ENCODE measurements around the gene PRR20A.

GRCh38 chr13:57128909-57129308, 11.8 kb upstream of the PRR20A start:
- no peak for TF ChIP-seq CTCF (conservative IDR thresholded peaks at IDR 0.05)
- TF ChIP-seq EZH2 (IDR thresholded peaks at IDR 0.05; ENCODE audit: low read depth): no peak

Measured in PC-9 (cell line).